DLD1 (cell line): ENCODE data around the gene GATA5.

Experiments used
- in situ Hi-C: cut with HindIII; loops from 2 replicates; pipeline ENCODE4 v1.10.0; 2017; ENCODE audit warnings: low sequenced_read_pairs

Gene GATA5

DNA sequence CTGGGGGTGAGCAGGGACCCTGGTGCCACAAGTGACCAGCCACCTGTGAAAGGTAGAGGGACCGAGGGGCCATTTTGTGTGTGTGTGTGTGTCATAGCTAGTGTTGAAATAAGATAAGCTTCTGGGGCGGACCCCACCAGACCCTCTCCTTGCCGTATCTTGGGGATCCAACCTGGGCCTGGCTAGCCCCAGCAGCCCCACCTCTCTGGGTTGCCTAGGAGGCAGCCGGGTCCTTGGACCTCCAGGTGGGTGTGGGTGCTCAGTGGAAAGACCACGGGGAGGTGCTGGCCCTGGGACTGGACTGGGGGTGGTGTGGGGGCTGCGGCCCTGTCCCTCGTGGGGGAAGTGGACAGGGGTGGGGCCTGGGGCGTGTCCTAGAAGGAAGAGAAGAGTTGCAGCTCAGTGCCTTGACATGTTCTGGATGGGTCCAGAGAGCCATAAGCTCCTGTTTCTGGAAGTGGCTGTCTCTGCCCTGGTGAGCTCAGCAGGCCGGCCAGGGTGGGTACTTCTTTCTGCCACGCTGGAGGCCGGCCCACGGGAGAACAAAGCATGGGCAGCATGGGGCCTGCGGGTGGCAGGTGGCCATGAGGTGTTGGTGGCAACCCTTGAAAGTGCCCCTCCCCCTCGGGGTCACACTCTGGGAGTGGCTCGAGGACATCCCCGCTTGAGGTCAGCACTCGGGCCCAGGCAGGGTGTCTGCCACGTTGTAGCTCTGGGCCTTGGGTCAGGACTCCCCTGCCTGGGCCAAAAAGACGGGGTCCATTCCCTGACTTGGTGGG is 56.9 kb downstream of the GATA5 start:
- in situ Hi-C loops = no loop called here

DNA sequence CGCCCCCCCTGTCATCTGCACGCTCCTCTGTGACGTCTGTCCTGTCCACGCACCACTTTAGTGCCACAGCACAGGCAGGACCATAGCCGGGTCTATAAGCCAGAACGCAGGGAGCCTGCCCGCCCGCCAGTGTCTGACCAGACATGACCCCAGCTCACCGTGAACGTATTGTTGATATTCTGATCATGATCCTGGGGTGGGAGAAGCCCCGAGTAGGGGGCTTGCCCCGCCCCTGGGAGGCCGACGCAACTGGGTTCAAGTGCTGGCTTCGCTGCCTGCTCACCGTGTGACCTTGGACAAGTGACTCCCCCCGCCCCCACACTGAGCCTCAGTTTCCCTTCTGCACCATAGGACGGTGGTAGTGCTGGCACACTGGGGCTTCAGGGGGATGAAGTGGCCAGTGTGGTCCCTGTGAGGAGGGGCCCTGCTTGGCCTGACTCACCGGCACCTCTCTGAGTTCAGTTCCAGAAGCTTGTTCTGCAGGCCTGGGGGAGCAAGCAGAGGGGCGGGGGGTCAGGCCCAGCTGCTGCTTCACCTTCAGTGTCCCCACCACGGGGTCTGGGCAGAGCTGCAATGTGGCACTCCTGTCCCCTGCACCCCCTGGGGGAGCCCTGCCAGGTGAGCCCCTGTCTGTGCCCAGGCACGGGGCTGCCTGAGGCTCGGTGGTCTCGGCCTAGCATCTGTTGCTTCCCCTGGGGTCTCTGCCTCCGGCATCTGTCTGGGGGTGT is 57.6 kb downstream of the GATA5 start:
- in situ Hi-C loops = no loop called here

DNA sequence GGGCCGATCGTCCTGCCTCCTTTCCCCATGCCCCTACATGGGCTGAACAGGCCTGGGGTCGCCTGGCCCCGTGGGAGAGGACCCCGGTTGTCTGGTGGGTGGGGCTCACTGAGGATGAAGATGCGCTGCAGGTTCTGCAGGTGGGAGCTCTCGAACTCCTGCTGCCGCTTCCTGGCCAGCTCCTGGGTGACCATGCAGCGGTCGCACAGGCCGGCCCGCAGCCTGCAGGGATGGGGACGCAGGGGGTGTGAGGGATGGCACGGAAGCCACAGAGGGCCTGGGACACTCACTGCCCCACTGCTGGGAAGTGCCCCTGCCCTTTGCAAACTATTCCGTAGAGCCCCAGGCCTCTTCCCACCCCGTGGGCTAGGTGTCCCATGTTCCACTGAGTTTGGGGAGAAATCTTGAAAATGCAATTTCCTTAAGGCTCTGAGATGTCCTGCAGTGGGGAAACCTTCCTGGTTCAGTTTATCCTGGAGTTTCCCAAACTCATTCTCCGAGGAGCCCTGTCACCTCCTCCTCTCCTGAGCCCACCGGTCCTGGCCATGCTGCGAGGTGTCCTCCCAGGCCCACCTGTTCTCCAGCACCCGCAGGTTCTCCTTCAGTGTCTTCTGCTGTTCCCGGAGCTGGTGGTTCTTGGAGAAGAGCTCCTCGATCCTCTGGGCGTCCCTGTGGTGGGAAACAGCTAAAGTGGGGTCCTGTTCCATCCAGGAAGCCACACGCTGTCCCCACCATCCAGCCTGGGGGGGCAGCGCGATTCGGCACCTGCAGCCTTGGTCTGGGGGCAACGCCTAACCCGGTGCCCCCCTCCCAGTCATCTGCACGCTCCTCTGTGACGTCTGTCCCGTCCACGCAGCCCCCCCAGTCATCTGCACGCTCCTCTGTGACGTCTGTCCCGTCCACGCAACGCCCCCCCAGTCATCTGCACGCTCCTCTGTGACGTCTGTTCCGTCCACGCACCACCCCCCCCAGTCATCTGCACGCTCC is 58.9 kb downstream of the GATA5 start:
- in situ Hi-C loops = no loop called here

DNA sequence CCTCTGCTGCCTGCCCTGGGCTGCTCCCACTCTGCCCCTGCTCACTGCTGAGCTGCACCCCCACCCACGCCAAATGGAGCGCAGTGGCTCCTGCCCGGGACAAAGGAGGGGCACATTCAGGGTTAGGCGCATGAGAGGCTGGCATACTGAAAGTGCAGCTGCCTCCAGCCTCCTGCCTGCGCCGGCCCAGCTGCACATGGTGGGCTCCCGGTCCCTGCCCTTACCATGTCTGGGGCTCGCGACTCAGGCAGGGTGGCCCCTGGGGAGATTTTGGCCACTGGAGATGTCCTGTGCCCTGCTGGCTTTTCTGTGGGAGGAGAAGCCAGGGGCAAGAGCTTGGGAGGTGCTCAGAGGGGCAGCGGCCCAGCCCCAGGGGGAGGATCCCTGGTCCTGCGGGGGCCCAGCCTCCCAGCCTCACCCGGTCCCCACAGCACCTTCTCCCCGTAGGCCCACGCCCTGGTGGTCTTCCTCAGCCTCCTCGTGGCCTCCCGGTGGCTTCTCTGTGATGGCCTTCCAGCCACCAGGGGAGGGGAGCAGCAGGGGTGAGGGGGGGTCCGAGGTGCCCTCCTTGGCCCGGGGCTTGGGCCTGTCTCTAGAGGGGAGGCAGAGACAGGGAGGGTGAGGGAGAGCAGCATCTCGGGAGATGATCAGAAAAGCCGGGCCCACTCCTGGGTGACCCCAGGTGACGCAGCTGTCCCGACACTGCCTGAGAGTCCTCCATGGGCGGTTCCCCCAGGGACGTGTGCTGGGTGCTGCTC is 60.3 kb downstream of the GATA5 start:
- in situ Hi-C loops = no loop called here

DNA sequence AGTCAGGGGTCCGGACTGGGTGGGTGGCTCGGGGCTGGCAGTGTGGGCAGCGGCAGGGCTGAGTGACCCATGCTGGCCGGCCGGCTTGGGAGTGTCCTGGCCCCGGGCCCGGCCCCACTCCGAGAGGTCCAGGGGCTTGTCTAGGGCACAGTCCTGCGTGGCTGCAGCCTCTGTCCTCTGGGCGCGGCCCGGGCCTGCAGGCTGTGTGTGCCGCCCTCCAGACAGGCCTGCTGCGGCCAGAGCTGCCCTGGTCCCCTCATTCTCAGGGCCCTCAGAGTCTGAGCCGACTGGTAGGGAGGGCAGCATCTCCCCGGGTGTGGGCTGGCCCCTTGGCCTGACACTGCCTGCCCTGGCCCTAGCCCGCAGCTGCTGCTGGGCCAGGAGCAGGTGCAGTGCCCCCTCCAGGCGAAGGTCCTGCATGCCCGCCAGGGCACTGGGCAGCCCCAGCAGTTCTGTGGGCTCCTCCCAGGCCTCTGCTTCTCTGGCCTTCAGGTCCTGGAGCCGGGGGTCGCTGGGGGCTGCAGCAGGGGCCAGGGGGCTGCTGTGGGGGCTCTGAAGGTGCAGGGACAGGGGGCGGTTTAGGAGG is 61.8 kb downstream of the GATA5 start:
- in situ Hi-C loops = no loop called here
